Ascending aorta (tissue), 2 donors: ENCODE results near the gene NUP50. TPM values are rescaled to one million over a fixed set of nuclear protein-coding genes. Genes with fewer than 3 reads are reported as not detected.

Experiments
- DNase-seq, 2 donors: peaks; one replicate each; pipeline ENCODE4 v3.0.0-alpha.2; 2019; ENCODE audit warnings: low spot score in 2 of 2
- H3K27ac ChIP-seq, 2 donors: fragments of 200-600 bp; sonication (generic); one replicate each; pipeline ENCODE4 v1.5.1; 2016 to 2017; ENCODE audit warnings: mild to moderate bottlenecking in 1 of 2
- H3K27me3 ChIP-seq: fragments of 200-600 bp; sonication (generic); one replicate; pipeline ENCODE4 v1.5.1; 2017
- H3K36me3 ChIP-seq, 2 donors: fragments of 200-600 bp; sonication (generic); one replicate each; pipeline ENCODE4 v1.5.1; 2016
- H3K4me1 ChIP-seq, 2 donors: fragments of 200-600 bp; sonication (generic); one replicate each; pipeline ENCODE4 v1.5.1; 2016 to 2017; ENCODE audit warnings: mild to moderate bottlenecking in 1 of 2
- H3K4me3 ChIP-seq, 2 donors: fragments of 200-600 bp; sonication (generic); one replicate each; pipeline ENCODE4 v1.5.1; 2016 to 2017; ENCODE audit warnings: mild to moderate bottlenecking in 1 of 2
- H3K9me3 ChIP-seq, 2 donors: fragments of 200-600 bp; sonication (generic); one replicate each; pipeline ENCODE4 v1.5.1; 2016
- CTCF ChIP-seq, 3 experiments: fragments of 200-600 bp in 2 of 3; fragments of 450-650 bp in 1 of 3; sonication (generic) in 2 of 3; IDR thresholded peaks; one replicate each; pipeline ENCODE4 v1.5.1; 2016 to 2019; ENCODE audit warnings: antibody characterized with exemption in 3 of 3, mild to moderate bottlenecking in 1 of 3, moderate library complexity in 1 of 3
- intact Hi-C: fragments of 100-400 bp; cut with DNase I; formaldehyde crosslinking; loops from one replicate; pipeline ENCODE4 v1.15.1; 2023
- total RNA-seq: library from RNA; depleted of rRNA; stranded (reverse); fragments of >200 nt; gene quantifications from one replicate; pipeline ENCODE4 v1.1.0, GENCODE V29; 2016

NUP50 gene
- total RNA-seq, 1 donor from 2014 or later, result 75.8 TPM

DNA sequence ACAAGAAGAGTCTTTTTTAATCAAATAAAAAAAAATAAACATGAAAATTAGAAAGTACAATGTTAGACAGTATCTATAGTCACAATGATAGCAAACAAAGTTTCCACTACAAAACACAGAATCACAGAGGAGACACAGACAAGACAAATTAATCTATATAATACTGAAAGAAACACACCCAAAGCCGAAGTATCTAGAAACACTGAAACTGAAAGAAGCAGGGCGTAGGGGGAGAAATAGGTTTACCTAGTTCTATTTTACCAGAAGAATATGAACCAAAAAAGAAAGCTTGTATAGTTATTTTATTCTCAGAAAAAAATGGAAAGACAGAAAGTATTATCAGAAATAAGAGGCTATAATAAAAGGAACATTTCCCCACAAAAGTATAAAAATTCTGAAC lies 27.1 kb upstream of the NUP50 start:
- intact Hi-C loops, result no loop called here
- TF ChIP-seq CTCF (IDR thresholded peaks at IDR 0.05), result no peak
- peaks cover 13 to 27% of the 10 kb centered on the region in 2 donors for H3K36me3 ChIP-seq
- peaks cover 5 to 11% of the 10 kb centered on the region in 2 donors for H3K9me3 ChIP-seq
- no peaks in the 10 kb centered on the region for H3K27me3 ChIP-seq
- DNase-seq, result no peak
- no peak overlapping the region for H3K4me3 ChIP-seq
- H3K4me1 ChIP-seq, result no peaks in the 10 kb centered on the region
- no peak overlapping the region for H3K27ac ChIP-seq

- DNase-seq, result no peak
- Histone ChIP-seq H3K36me3 (peaks cover under 1 to 6% of the 10 kb centered on the region in 2 donors), H3K4me3 (no peak overlapping the region), H3K27me3 (no peaks in the 10 kb centered on the region), H3K27ac (no peak overlapping the region), H3K4me1 (no peaks in the 10 kb centered on the region), H3K9me3 (peaks cover 0 to 4% of the 10 kb centered on the region in 2 donors)
- intact Hi-C loops, result no loop called here
- no peak for TF ChIP-seq CTCF (IDR thresholded peaks at IDR 0.05)
Observed at GRCh38 chr22:45139693-45140092, 24.0 kb upstream of the NUP50 start.

GRCh38 chr22:45142376-45142775 lies 21.3 kb upstream of the NUP50 start:
- no peaks in the 10 kb centered on the region for H3K9me3 ChIP-seq
- DNase-seq, result no peak
- no peak for TF ChIP-seq CTCF (IDR thresholded peaks at IDR 0.05)
- no peaks in the 10 kb centered on the region for H3K4me1 ChIP-seq
- H3K36me3 ChIP-seq, result no peaks in the 10 kb centered on the region
- no peak overlapping the region for H3K4me3 ChIP-seq
- intact Hi-C loops, result no loop called here
- no peaks in the 10 kb centered on the region for H3K27me3 ChIP-seq
- H3K27ac ChIP-seq, result no peak overlapping the region

DNA sequence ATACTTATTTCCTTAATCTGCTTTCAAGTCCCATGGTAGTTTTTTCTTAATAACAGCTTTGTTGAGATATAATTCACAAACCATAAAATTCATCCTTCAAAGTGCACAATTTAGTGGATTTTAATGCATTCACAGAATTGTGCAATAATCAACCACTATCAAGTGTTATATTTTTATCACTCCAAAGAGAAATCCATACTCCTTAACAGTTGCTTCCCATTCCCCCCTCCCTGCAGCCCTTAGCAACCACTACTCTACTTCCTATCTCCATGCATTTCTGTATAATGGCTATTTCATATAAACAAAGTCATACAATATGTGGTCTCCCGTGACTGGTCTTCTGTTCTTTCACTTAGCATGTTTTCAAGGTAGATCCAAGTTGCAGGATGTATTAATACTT lies 18.8 kb upstream of the NUP50 start:
- no peaks in the 10 kb centered on the region for H3K27me3 ChIP-seq
- DNase-seq, result no peak
- no peak overlapping the region for H3K27ac ChIP-seq
- no peak overlapping the region for H3K4me3 ChIP-seq
- intact Hi-C loops, result no loop called here
- no peak for TF ChIP-seq CTCF (IDR thresholded peaks at IDR 0.05)
- no peaks in the 10 kb centered on the region for H3K4me1 ChIP-seq
- H3K36me3 ChIP-seq, result no peaks in the 10 kb centered on the region
- no peaks in the 10 kb centered on the region for H3K9me3 ChIP-seq

DNA sequence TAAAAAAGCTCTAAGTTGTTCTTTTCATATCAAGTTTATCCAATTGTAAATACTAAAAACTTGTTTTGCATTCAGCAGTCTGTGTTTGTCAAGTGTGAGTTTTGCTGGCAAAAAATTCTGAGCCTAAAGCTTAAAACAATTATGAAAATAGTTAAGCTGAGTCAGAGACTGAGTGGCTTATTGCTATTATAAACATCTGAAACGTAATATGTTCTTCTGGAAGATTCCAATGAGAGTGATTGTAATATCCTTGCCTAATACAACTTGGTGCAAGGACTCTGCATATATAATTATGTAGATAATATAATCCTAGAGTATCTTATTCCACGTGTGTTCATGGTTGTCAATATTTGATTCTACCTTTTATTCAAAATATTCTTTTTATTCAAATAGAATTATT lies 14.1 kb upstream of the NUP50 start:
- Histone ChIP-seq H3K9me3 (no peaks in the 10 kb centered on the region), H3K4me3 (no peak overlapping the region), H3K27ac (no peak overlapping the region), H3K27me3 (no peaks in the 10 kb centered on the region), H3K36me3 (peaks cover 0 to 8% of the 10 kb centered on the region in 2 donors), H3K4me1 (no peaks in the 10 kb centered on the region)
- no peak for TF ChIP-seq CTCF (IDR thresholded peaks at IDR 0.05)
- DNase-seq, result no peak
- intact Hi-C loops, result no loop called here

DNA sequence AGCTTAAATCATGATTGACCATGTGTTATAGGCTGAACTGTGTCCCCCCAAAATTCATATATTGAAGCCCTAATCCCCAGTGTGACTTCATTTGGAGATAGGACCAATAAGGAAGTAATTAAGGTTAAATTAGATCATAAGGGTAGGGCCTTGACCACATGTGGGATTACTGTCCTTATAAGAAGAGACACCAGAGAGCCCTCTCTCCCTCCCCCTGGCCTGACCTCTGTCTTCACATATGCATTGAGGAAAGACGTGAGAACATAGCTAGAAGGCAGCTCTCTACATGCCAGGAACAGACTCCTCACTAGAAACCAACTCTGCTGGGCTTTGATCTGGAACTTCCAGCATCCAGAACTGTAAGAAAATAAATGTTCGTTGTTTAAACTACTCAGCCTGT lies 13.6 kb upstream of the NUP50 start:
- H3K4me3 ChIP-seq, result no peak overlapping the region
- no peaks in the 10 kb centered on the region for H3K4me1 ChIP-seq
- no peak for DNase-seq
- peaks cover 0 to 8% of the 10 kb centered on the region in 2 donors for H3K36me3 ChIP-seq
- no peak overlapping the region for H3K27ac ChIP-seq
- intact Hi-C loops, result no loop called here
- no peaks in the 10 kb centered on the region for H3K9me3 ChIP-seq
- H3K27me3 ChIP-seq, result no peaks in the 10 kb centered on the region
- no peak for TF ChIP-seq CTCF (IDR thresholded peaks at IDR 0.05)
